K562 (cell line): ENCODE results near the gene CSMD2. TPM values are rescaled to one million over a fixed set of nuclear protein-coding genes. Genes with fewer than 3 reads are reported as not detected.

ENCODE experiments used
- CBX3 ChIP-seq, 2 experiments: IDR thresholded peaks; 1 replicate in 1 of 2; 2 replicates in 1 of 2; pipeline ENCODE4 v1.6.1; 2012; ENCODE audit warnings: inconsistent platforms in 2 of 2, low read length in 2 of 2, borderline replicate concordance in 1 of 2, control low read depth in 1 of 2
- GABPB1 ChIP-seq: sonication (generic); formaldehyde crosslinking; IDR thresholded peaks from 2 replicates; pipeline ENCODE4 v1.8.0; 2022; ENCODE audit warnings: mild to moderate bottlenecking, missing genetic modification reagents
- KDM4B ChIP-seq, 2 experiments: fragments of 450-650 bp in 1 of 2; sonication (generic) in 1 of 2; IDR thresholded peaks; 2 replicates each; pipeline ENCODE4 v1.6.1; 2016 to 2017; ENCODE audit warnings: borderline replicate concordance in 2 of 2, antibody characterized with exemption in 1 of 2, low read depth in 1 of 2, mild to moderate bottlenecking in 1 of 2
- YY1 ChIP-seq, 3 experiments: IDR thresholded peaks; 2 replicates each; pipeline ENCODE4 v1.6.1; 2011; ENCODE audit warnings: low read length in 2 of 3, mild to moderate bottlenecking in 2 of 3, moderate library complexity in 2 of 3, borderline replicate concordance in 1 of 3, control low read depth in 1 of 3, low read depth in 1 of 3; ENCODE audit not compliant: insufficient read depth in 3 of 3, insufficient replicate concordance in 2 of 3, control insufficient read depth in 1 of 3, insufficient read length in 1 of 3; ENCODE audit errors: extremely low read depth in 1 of 3
- ZFX ChIP-seq: sonication (generic); formaldehyde crosslinking; IDR thresholded peaks from 2 replicates; pipeline ENCODE4 v1.8.0; 2022; ENCODE audit warnings: mild to moderate bottlenecking, missing genetic modification reagents, moderate library complexity
- polyA plus RNA-seq, 8 experiments: library from polyadenylated mRNA; depleted of rRNA in 4 of 8; stranded (reverse) in 5 of 8; unstranded in 3 of 8; fragments of >200 nt; fragmentation: Nextera tagmentation in 2 of 8; fragmentation: Illumina TruSeq in 1 of 8; extraction: Ambion mirVana in 2 of 8; extraction: Trizol in 1 of 8; gene quantifications; 2 replicates each; pipeline versions ENCODE4 v1.2.1 to v1.2.3, GENCODE V29; 2011 to 2014; ENCODE audit warnings: inconsistent platforms in 1 of 8, missing spikeins in 1 of 8
- total RNA-seq, 7 experiments: library from RNA; depleted of rRNA in 6 of 7; stranded (reverse); fragments of >200 nt in 6 of 7; fragmentation: Illumina TruSeq in 2 of 7; extraction: Trizol in 2 of 7; gene quantifications; 2 replicates each; pipeline versions ENCODE4 v1.2.1 to v1.2.3, GENCODE V29; 2011 to 2021; ENCODE audit warnings: low replicate concordance in 1 of 7
- TF ChIP-seq, protein P1 (sequence below), 2 experiments: IDR thresholded peaks in 1 of 2; conservative IDR thresholded peaks in 1 of 2; 2 replicates each; pipeline ENCODE4 v1.6.1; 2016; ENCODE audit warnings: low read depth in 2 of 2, mild to moderate bottlenecking in 1 of 2, missing compliant biosample characterization in 1 of 2, missing genetic modification characterization in 1 of 2, moderate library complexity in 1 of 2

Gene CSMD2
- total and polyA plus RNA-seq, 9 of the 15 experiments (the other 6 are each of a cell fraction or from before 2014, with no cell fraction given), result not detected

DNA sequence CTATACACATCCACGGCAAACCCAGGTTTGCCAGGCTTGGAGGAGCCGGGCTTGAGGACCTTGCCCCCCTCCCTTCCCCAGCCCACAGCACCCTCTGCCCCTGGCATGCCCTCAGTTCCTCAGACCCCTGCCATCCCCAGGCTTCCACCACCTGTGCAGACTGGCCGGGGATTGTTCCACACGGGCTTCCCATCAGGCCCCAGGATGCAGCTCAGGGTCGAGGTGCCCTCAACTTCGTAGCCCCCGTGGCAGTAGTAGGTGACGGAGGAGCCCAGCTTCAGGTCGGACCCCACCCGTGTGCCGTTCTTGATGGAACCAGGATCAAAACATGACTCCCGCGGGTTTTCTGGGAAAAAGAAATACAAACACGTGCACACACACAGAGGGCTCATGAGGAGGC is 528.8 kb downstream of the CSMD2 start (continued):
- no peak for TF ChIP-seq YY1 (IDR thresholded peaks at IDR 0.05; ENCODE audit: borderline replicate concordance in 1 of 3, control insufficient read depth in 1 of 3, extremely low read depth in 1 of 3, insufficient read depth in 3 of 3, insufficient read length in 1 of 3, insufficient replicate concordance in 2 of 3, low read depth in 1 of 3, low read length in 2 of 3)
- TF ChIP-seq, protein P1, sequence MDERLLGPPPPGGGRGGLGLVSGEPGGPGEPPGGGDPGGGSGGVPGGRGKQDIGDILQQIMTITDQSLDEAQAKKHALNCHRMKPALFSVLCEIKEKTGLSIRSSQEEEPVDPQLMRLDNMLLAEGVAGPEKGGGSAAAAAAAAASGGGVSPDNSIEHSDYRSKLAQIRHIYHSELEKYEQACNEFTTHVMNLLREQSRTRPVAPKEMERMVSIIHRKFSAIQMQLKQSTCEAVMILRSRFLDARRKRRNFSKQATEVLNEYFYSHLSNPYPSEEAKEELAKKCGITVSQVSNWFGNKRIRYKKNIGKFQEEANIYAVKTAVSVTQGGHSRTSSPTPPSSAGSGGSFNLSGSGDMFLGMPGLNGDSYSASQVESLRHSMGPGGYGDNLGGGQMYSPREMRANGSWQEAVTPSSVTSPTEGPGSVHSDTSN (CRISPR knock-in tag; IDR thresholded peaks at IDR 0.05; ENCODE audit: low read depth), result no peak
- TF ChIP-seq, protein P1 (tag; conservative IDR thresholded peaks at IDR 0.05; ENCODE audit: low read depth), result no peak
- no peak for TF ChIP-seq ZFX (CRISPR knock-in tag)
- TF ChIP-seq KDM4B (IDR thresholded peaks at IDR 0.05; ENCODE audit: borderline replicate concordance in 2 of 2, low read depth in 1 of 2), result no peak
- TF ChIP-seq GABPB1 (CRISPR knock-in tag), result no peak
- TF ChIP-seq CBX3 (IDR thresholded peaks at IDR 0.05; ENCODE audit: borderline replicate concordance in 1 of 2, low read length in 2 of 2), result no peak
- TF ChIP-seq, all 486 proteins: peak for 0
